NCI-H2196 (cell line): ENCODE data around the gene PMS2.
"Not testable (repeated sequence)": the region's sequence is repeated elsewhere in the genome, so short reads cannot be mapped to it uniquely, and the experiment has no call there.

Source experiments
- DNase-seq: peaks from one replicate; lab custom pipeline; 2025; ENCODE audit not compliant: unreplicated experiment; lab: John Stamatoyannopoulos, UW

PMS2 gene

GRCh38 chr7:5930290-5930689, 78.6 kb downstream of the PMS2 start:
- not testable (repeated sequence) for DNase-seq

- not testable (repeated sequence) for DNase-seq
Observed at GRCh38 chr7:5926263-5926870, 82.5 kb downstream of the PMS2 start.

- DNase-seq, result not testable (repeated sequence)
Observed at GRCh38 chr7:5924630-5925029, 84.2 kb downstream of the PMS2 start.

- DNase-seq, result not testable (repeated sequence)
Observed at GRCh38 chr7:5924180-5924579, 84.7 kb downstream of the PMS2 start.
